Dermis blood vessel endothelial cell (primary cell): ENCODE measurements around the gene ACRV1. TPM values are rescaled to one million over a fixed set of nuclear protein-coding genes. Genes with fewer than 3 reads are reported as not detected.

Source experiments
- DNase-seq: peaks from one replicate; pipeline ENCODE4 v3.0.0; 2010
- total RNA-seq: library from RNA; depleted of rRNA; stranded (reverse); fragments of >200 nt; gene quantifications from 2 replicates; pipeline ENCODE4 v1.2.3, GENCODE V29; 2014

Gene ACRV1
- total RNA-seq, 1 donor from 2014 or later = not detected

DNA sequence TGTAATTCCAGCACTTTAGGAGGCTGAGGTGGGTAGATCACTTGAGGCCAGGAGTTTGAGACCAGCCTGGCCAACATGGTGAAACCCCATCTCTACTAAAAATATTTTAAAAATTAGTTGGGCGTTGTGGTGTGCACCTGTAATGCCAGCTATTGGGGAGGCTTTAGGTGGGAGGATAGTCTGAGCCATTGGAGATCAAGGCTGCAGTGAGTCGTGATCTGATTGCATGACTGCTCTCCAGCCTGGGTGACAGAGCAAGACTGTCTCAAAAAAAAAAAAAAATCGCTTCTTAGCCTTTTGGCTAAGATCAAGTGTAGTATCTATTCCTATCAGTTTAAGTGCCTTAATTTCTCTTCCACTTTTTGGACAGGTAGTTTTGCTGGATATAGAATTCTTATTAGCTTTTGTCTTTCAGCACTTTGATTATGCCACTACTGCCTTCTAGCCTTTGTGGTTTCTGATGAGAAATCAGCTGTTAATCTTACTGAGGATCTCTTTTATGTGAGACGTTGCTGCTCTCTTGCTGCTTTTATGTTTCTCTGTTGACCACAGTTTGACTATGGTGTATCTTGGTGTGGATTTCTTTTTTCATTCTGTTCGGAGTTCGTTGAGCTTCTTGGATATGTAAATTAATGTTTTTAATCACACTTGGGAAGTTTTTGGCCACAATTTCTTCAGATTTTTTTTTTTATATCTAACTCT lies 31.0 kb downstream of the ACRV1 start:
- DNase-seq = no peak

DNA sequence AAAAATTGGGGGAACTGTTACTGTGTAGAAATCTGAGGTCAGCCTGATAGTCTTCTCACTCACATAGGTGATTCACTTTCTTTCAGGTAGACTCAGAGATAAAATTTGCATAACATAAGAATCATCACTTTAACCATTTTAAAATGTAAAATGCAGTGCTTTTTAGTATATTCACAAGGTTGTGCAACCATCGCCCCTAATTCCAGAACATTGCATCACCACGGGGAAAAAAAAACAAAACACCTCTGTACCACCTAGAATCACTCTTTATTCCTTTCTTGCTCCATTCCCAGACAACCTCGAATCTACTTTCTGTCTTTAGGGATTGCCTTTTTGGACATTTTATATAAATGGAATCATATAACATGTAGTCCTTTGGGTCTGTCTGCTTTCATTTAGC lies 34.8 kb downstream of the ACRV1 start:
- DNase-seq = no peak

DNA sequence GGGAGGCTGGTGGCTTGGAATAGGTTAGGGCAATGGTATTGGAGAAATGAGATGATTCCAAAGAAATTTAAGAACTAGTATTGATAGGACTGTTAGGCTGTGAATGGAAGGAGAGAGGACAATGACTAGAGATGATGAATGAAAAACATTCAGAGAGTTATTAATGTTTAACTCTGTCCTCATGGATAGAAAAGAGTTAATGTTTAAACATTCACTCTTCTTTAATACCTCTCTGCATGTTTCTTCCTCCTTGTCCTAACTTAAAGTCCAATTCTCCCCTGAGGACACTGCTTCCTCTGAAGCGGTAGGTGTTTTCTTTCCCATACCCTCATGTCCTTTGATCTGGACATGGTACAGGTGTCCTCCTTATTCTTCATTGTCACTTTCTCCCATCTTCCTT lies 42.3 kb downstream of the ACRV1 start:
- no peak for DNase-seq

DNA sequence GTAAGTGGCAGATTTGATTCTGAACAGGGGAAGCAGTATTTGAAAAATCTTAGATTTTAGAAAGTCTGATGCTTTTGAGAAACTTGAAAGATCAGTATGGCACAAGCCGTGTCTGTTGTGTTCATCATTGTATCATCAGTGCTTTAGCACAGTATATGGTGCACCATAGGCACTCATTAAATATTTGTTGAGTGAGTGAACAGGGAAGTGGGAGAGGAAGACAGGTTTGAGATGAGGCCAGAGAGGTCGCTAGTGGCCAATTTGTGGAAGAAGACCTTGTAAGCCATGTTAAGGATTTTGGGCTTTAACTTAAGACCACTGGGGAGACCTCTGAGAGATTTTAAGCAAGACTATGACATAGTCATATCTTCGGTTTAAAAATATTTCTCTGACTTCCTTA lies 42.8 kb downstream of the ACRV1 start:
- DNase-seq = no peak

DNA sequence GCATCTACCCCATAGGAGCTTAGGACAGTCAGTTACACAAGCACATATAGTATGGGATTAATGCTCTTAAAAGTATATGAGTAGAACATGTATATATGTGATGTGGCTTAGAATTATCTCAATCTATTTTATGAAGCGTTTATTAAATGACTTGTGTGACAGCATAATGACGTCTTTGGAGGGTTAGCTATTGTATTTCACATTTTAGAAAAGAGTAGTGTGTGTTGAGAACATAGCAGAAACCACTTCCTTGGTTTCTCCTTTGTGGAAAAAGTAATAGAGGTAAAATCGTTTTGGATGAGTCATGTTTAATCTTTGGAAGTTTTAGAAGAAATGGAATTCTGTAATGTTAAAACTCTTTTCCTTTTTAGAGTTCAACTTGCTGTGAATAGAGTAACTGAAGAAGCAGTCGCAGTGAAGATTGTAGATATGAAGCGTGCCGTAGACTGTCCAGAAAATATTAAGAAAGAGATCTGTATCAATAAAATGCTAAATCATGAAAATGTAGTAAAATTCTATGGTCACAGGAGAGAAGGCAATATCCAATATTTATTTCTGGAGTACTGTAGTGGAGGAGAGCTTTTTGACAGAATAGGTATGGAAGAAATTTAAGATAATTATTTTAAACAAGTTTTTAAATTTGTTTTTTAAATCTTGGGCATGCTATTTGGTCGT lies 53.3 kb downstream of the ACRV1 start:
- DNase-seq = peak; percentile 28

DNA sequence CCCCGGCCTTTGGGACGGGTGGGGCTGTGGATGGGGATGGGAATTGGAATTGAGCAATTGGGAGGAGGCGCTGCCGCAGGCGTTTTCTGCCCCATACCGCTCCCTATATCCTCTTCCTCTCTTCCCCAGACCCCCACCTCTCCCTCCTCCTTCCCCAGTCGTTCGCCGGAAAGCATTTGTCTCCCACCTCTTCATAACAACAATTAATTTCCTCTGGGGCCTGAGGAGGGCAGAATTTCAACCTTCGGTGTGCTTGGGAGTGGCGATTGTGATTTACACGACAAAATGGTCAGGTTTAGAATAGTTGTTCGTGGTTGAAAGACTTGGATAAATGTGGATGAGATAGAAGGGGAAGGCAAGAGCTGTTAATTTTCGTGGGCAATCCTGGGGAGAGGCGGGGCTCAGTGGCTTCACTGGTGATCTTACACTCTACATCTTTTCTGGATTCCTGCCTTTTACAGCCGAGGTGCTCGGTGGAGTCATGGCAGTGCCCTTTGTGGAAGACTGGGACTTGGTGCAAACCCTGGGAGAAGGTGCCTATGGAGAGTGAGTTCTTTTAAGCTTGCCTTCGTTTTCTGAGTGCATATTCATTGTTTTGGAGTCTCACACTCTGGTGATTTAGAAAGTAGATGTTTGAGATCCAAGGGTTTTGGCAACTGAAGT lies 54.2 kb downstream of the ACRV1 start:
- peak; percentile 69 for DNase-seq

DNA sequence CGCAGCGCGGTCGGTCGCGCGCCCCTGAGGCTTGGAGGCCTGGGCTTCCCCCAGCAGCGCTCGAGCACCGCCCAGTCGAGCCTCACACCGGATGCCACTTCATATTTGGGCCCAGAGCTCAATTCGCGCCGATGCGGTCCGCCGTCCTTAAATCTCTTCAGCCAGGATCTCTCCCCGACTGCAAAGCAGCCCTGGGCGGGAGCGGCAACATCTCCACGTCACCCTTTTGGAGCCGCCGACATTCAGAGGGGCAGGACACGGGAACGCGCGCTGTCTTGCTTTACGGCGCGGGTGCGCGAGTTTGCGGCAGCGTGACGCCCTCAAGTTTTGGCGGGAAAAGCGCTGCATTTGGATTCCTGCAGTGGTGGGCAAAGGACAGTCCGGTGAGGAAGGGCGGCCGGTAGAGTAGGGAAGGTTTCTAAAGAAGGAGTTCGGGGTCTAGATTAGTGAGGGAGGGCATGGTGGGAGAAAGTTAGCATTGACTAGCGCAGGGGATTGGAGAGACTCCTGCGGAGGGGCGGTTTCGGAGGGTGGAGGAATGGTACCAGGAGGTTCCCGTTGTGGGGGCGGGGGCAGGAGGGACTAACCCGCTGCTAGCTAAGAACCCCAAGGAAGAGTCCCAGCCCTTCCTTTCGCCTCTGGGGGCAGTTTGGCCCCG lies 54.9 kb downstream of the ACRV1 start:
- DNase-seq = peak; percentile 94

DNA sequence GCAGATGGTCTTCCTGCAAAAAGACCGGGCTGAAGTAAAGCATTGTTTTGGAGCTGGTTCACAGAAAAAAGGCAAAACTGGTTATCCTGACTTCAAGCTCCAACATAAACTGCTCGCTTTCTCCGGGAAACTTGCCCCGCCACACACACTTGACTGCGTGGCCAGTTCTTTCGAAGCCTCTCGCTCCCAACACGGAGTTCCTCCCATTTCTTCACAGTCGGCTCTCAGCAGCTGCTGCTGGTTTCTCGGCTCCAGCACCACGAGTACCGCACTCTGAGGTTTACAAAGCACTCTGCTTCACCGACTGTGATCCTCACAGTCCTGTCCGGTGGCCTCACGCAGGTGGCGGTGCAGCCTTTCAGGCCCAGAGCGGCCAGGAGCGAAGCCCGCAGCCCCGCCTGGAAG lies 55.4 kb downstream of the ACRV1 start:
- no peak for DNase-seq

DNA sequence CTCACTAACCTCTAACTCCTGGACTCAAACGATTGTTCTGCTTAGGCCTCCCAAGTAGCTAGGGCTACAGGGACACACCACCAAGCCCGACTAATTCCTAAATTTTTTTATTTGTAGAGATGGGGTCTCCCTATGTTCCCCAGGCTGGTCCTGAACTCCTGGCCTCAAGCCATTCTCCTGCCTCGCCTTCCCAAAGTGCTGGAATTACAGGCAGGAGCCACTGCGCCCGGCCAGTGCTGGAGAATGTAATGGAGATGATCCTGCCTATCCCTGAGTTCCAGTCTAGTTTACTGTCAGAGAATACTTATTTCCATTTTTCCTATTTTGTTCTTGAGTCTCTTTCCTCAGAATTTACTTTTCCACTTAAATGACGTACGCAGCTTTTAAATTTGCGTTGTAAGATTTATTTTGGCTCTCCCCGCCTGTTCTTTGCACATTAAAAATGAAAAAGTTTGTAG lies 55.9 kb downstream of the ACRV1 start, which contains the start of gene CHEK1:
Gene CHEK1 (plus strand): TSS at position 408 of the 458 bp plus-strand sequence. CDS start 1,606 bp downstream, outside the sequence.
- DNase-seq = no peak

DNA sequence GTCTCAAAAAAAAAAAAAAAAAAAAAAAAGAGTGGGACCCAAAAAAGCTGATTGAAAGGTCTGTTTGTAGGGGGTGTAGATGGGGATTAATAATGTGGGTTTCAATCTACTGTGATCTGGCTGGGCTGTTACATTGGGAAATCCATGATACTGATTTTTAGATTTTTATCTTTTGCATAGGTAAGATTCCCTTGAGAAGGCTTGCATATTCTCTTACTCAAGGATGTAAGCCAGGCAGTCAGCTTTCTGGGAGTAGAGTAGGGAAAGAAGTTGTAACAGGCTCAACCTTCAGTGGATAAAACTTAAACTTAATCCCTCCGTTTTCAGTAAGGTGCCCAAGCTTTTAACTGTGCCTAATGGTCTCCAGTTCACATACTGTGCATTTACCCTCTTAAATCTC lies 57.6 kb downstream of the ACRV1 start:
- DNase-seq = no peak

DNA sequence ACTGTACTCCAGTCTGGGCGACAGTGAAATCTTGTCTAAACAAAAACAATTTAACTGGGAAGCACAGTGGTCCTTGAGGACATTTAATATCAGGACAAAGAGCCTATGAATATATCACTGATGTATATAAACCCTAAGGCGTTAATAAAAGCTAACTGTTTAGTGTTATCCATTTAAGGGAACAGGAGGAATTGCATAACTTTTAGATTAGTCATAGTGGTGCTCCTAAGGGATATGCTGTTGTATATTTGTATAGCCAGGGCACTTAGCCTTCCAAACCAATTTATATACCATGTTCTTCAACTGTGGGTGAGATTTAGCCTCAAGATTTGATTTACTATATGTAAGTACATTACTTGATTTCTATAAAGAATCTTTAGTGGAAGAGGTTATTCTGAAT lies 58.7 kb downstream of the ACRV1 start:
- DNase-seq = peak; percentile 56

Other genes starting within 250 kb of the ACRV1 start
- gene FEZ1, start 184.6 kb downstream of the ACRV1 start, total RNA-seq = 52.5 and 54.1 TPM in 2 replicates
- 122 and 152 TPM in 2 replicates for gene EI24, start 111.4 kb downstream of the ACRV1 start, total RNA-seq
- gene STT3A, start 88.0 kb downstream of the ACRV1 start, total RNA-seq = 158 and 204 TPM in 2 replicates
- gene CHEK1, start 55.7 kb downstream of the ACRV1 start, total RNA-seq = 20.1 and 45.7 TPM in 2 replicates
- gene PATE1, start 65.4 kb upstream of the ACRV1 start, total RNA-seq = not detected in 2 replicates
- gene PATE2, start 98.0 kb upstream of the ACRV1 start, total RNA-seq = not detected in 2 replicates
- gene PATE3, start 107.3 kb upstream of the ACRV1 start, total RNA-seq = not detected in 2 replicates
- gene PATE4, start 152.5 kb upstream of the ACRV1 start, total RNA-seq = not detected in 2 replicates
- gene HYLS1, start 206.8 kb upstream of the ACRV1 start, total RNA-seq = 9.0 and 10.6 TPM in 2 replicates
- 13.4 and 19.7 TPM in 2 replicates for gene PUS3, start 222.4 kb upstream of the ACRV1 start, total RNA-seq
- 0.05 TPM in 1 of 2 replicates, not detected in the other for gene DDX25, start 223.7 kb upstream of the ACRV1 start, total RNA-seq